ENCODE data around the gene MRPL46. TPM values are rescaled to one million over a fixed set of nuclear protein-coding genes. Genes with fewer than 3 reads are reported as not detected.

MRPL46 gene
- total and polyA plus RNA-seq, 9 of the 15 experiments (the other 6 are each of a cell fraction or from before 2014, with no cell fraction given): 41.2 to 72.2 (median 49.8) TPM

- peaks cover 43% of the 10 kb centered on the region for H3K79me2 ChIP-seq (ENCODE audit: control insufficient read depth, insufficient read depth, low read length)
- no peak for FAIRE-seq
- no peak overlapping the region for H3K9ac ChIP-seq (ENCODE audit: insufficient read depth in 1 of 2, low read depth in 2 of 2, low read length in 2 of 2)
- ATAC-seq: no peak
- H3K36me3 ChIP-seq (ENCODE audit: control insufficient read depth, insufficient read depth, low read length): peaks cover 73% of the 10 kb centered on the region
- H3K27ac ChIP-seq (ENCODE audit: extremely low read depth, low read depth, low read length): no peak overlapping the region
- no TSS peak for BruUV-seq (replicated peaks)
- no peak overlapping the region for H2AFZ ChIP-seq (ENCODE audit: low read depth, low read length)
- 39% methylated on average over 2 of the region's 2 CpGs for WGBS (ENCODE audit: insufficient coverage, low coverage, missing lambda C conversion rate)
- POLR2A ChIA-PET: interaction anchor here (2.2 kb wide), 1 partner anchor 8 kb away, joined by 7 read pairs; no protein-coding TSS in a partner anchor
- H3K4me1 ChIP-seq (replicated peaks in 1 of 2; ENCODE audit: control insufficient read depth in 2 of 2, insufficient read depth in 2 of 2, low read length in 2 of 2): peaks cover 5 to 15% of the 10 kb centered on the region in 2 experiments; a peak in 3 of 5 replicates
- no peak overlapping the region for H3K4me2 ChIP-seq (ENCODE audit: insufficient read depth, low read length)
- in situ Hi-C loops (cut with MboI): no loop called here
- no peak for DNase-seq (ENCODE audit: extremely low read depth in 1 of 4, low spot score in 3 of 4)
- CTCF ChIA-PET (ENCODE audit: low intra/inter-chr PET ratio): no interaction called here
- no peaks in the 10 kb centered on the region for H3K9me1 ChIP-seq (ENCODE audit: control insufficient read depth, insufficient read depth, low read length)
- H4K20me1 ChIP-seq (replicated peaks; ENCODE audit: control insufficient read depth, insufficient read depth, low read length): no peaks in the 10 kb centered on the region
- intact Hi-C loops (cut with micrococcal nuclease): no loop called here
- H3K27me3 ChIP-seq (ENCODE audit: control insufficient read depth in 2 of 2, insufficient read depth in 2 of 2, low read length in 2 of 2): no peaks in the 10 kb centered on the region
- H3K9me3 ChIP-seq (replicated peaks; ENCODE audit: control insufficient read depth, insufficient read depth, low read depth, low read length): no peaks in the 10 kb centered on the region
- no peak for TF ChIP-seq ARID3A (IDR thresholded peaks at IDR 0.05; ENCODE audit: borderline replicate concordance, low read depth, low read length)
- TF ChIP-seq NR2C1 (IDR thresholded peaks at IDR 0.05): no peak
- TF ChIP-seq NR2C1 (tag; IDR thresholded peaks at IDR 0.05): 0 out of 2 replicates have a peak, but pooled peaks have one; percentile 16
- TF ChIP-seq CBFA2T3 (IDR thresholded peaks at IDR 0.05): peak; percentile 32; the same call in 1 of the 2 replicates
- H3K4me3 ChIP-seq: no peak overlapping the region
These were observed 3.2 kb downstream of the MRPL46 start for GRCh38 chr15:88463870-88464532.

Data from K562 (cell line).